Motor neuron (in vitro differentiated cells): ENCODE measurements around the gene HLA-DOB. TPM values are rescaled to one million over a fixed set of nuclear protein-coding genes. Genes with fewer than 3 reads are reported as not detected.
"Not testable (repeated sequence)": the region's sequence is repeated elsewhere in the genome, so short reads cannot be mapped to it uniquely, and the experiment has no call there.

Source experiments
- ATAC-seq, 8 experiments: fragments of 200-7000 bp; cut with Tn5 transposase; replicated peaks in 6 of 8; 2 replicates each; pipeline ENCODE4 v1.8.0; 2021; ENCODE audit warnings: mild to moderate bottlenecking in 8 of 8, moderate library complexity in 8 of 8
- H3K27ac ChIP-seq, 2 donors: fragments of 250-450 bp; sonication (Bioruptor Pico); 2 replicates each; pipeline ENCODE4 v1.9.0; 2021; ENCODE audit warnings: antibody characterized with exemption in 2 of 2, mild to moderate bottlenecking in 2 of 2, moderate library complexity in 1 of 2
- H3K4me1 ChIP-seq, 2 donors: fragments of 250-450 bp; sonication (Bioruptor Pico); replicated peaks in 1 of 2; 2 replicates each; pipeline ENCODE4 v1.6.1; 2021; ENCODE audit warnings: antibody characterized with exemption in 2 of 2, mild to moderate bottlenecking in 2 of 2, moderate library complexity in 1 of 2
- H3K4me3 ChIP-seq, 5 donors: fragments of 250-450 bp; sonication (Bioruptor Pico); 2 replicates each; pipeline ENCODE4 v1.9.0; 2021; ENCODE audit warnings: antibody characterized with exemption in 5 of 5, mild to moderate bottlenecking in 5 of 5, moderate library complexity in 4 of 5
- WGBS, 10 experiments: fragments of 450-650 bp; shearing (Covaris generic); methylation state at CpG; one replicate each; pipeline ENCODE4 v1.0.0; 2022; 5-methylcytosine and 5-hydroxymethylcytosine counted together
- in situ Hi-C, 9 experiments: fragments of 400-800 bp; cut with MboI; loops; one replicate each; pipeline ENCODE4 v1.15.0; 2021; ENCODE audit warnings: low sequenced_read_pairs in 9 of 9, low pct_unique_long_range_greater_than_20kb in 2 of 9; ENCODE audit not compliant: unreplicated experiment in 9 of 9
- total RNA-seq, 8 experiments: library from RNA; unstranded; fragments of 300-600 nt; gene quantifications; 2 replicates each; pipeline versions ENCODE4 v1.2.3 to v1.2.4, GENCODE V29; 2022

The HLA-DOB gene
- total RNA-seq, 8 experiments from 2014 or later, result 0.47 to 1.4 (median 1.1) TPM; not detected in 5

- H3K4me1 ChIP-seq, result no peaks in the 10 kb centered on the region
- H3K27ac ChIP-seq, result no peak overlapping the region
- WGBS, 10 experiments, result 0 to 70% (median 25%) methylated on average over 1 to 2 of the region's 2 CpGs; no CpG with 5 or more reads in 2 of the 10 experiments
- peak in 3 of 8 experiments; percentile 76 to 81 (median 76) for ATAC-seq
- in situ Hi-C loops, result no loop called here
- H3K4me3 ChIP-seq, result no peak overlapping the region
Measured at GRCh38 chr6:32825966-32826365, 9.2 kb upstream of the HLA-DOB start.

GRCh38 chr6:32819729-32820128 is 2.9 kb upstream of the HLA-DOB start:
- peak in 2 of 8 experiments; percentile 77 to 82 for ATAC-seq
- Histone ChIP-seq H3K4me3 (no peak overlapping the region), H3K4me1 (no peaks in the 10 kb centered on the region), H3K27ac (no peak overlapping the region)
- 8 to 71% (median 42%) methylated on average over 1 to 3 of the region's 3 CpGs; no CpG with 5 or more reads in 3 of the 10 experiments for WGBS, 10 experiments
- in situ Hi-C loops, result no loop called here

GRCh38 chr6:32818867-32819266 is 2.1 kb upstream of the HLA-DOB start:
- Histone ChIP-seq H3K27ac (no peak overlapping the region), H3K4me3 (no peak overlapping the region), H3K4me1 (no peaks in the 10 kb centered on the region)
- 14 to 69% (median 43%) methylated on average over 1 to 2 of the region's 2 CpGs; no CpG with 5 or more reads in 2 of the 10 experiments for WGBS, 10 experiments
- in situ Hi-C loops, result no loop called here
- ATAC-seq, result no peak

GRCh38 chr6:32815996-32816395 is 806 bp downstream of the HLA-DOB start:
- H3K27ac ChIP-seq, result no peak overlapping the region
- WGBS, 10 experiments, result 85 to 100% (median 94%) methylated on average over 1 to 2 of the region's 2 CpGs; no CpG with 5 or more reads in 1 of the 10 experiments

GRCh38 chr6:32815115-32815514 is 1.7 kb downstream of the HLA-DOB start:
- in situ Hi-C loops, result no loop called here
- no peak overlapping the region for H3K4me3 ChIP-seq
- no peak for ATAC-seq
- no peaks in the 10 kb centered on the region for H3K4me1 ChIP-seq
- no peak overlapping the region for H3K27ac ChIP-seq
- WGBS, 10 experiments, result 37 to 100% (median 74%) methylated on average over 1 to 4 of the region's 5 CpGs; no CpG with 5 or more reads in 2 of the 10 experiments

More at GRCh38 chr6:32815996-32816395, 806 bp downstream of the HLA-DOB start:
- no peak for ATAC-seq
- Histone ChIP-seq H3K4me1 (no peaks in the 10 kb centered on the region), H3K4me3 (no peak overlapping the region)
- in situ Hi-C loops, result no loop called here

GRCh38 chr6:32814145-32814544 is 2.7 kb downstream of the HLA-DOB start:
- in situ Hi-C loops, result no loop called here

GRCh38 chr6:32809171-32809570 is 7.6 kb downstream of the HLA-DOB start:
- Histone ChIP-seq H3K4me3 (no peak overlapping the region), H3K27ac (no peak overlapping the region), H3K4me1 (no peaks in the 10 kb centered on the region)
- in situ Hi-C loops, result no loop called here
- WGBS, 10 experiments, result 0 to 40% (median 0%) methylated on average over 1 of the region's 1 CpG
- ATAC-seq, result no peak

More at GRCh38 chr6:32814145-32814544, 2.7 kb downstream of the HLA-DOB start:
- ATAC-seq, result no peak
- Histone ChIP-seq H3K4me1 (no peaks in the 10 kb centered on the region), H3K27ac (no peak overlapping the region), H3K4me3 (no peak overlapping the region)
- WGBS, 10 experiments, result 43 to 80% (median 79%) methylated on average over 1 to 2 of the region's 2 CpGs; no CpG with 5 or more reads in 3 of the 10 experiments

- Histone ChIP-seq H3K4me1 (no peaks in the 10 kb centered on the region), H3K27ac (no peak overlapping the region), H3K4me3 (no peak overlapping the region)
- WGBS, 10 experiments, result 33 to 100% (median 58%) methylated on average over 1 to 2 of the region's 5 CpGs; no CpG with 5 or more reads in 7 of the 10 experiments
- no peak for ATAC-seq
- in situ Hi-C loops, result no loop called here
Measured at GRCh38 chr6:32807020-32807580, 9.7 kb downstream of the HLA-DOB start.

- ATAC-seq, in situ Hi-C loops, H3K27ac ChIP-seq, H3K4me3 ChIP-seq, H3K4me1 ChIP-seq: not testable (repeated sequence)
Measured at GRCh38 chr6:32805404-32805803, 11.4 kb downstream of the HLA-DOB start.

- Histone ChIP-seq H3K4me1 (no peaks in the 10 kb centered on the region), H3K27ac (no peak overlapping the region), H3K4me3 (no peak overlapping the region)
- in situ Hi-C loops, result no loop called here
- WGBS, 10 experiments, result 22 to 100% (median 61%) methylated on average over 1 to 2 of the region's 2 CpGs; no CpG with 5 or more reads in 1 of the 10 experiments
- ATAC-seq, result no peak
Measured at GRCh38 chr6:32803416-32803815, 13.4 kb downstream of the HLA-DOB start.

GRCh38 chr6:32799740-32800139 is 17.1 kb downstream of the HLA-DOB start:
- no peak overlapping the region for H3K27ac ChIP-seq
- no peaks in the 10 kb centered on the region for H3K4me1 ChIP-seq
- 20 to 100% (median 66%) methylated on average over 1 to 3 of the region's 3 CpGs; no CpG with 5 or more reads in 2 of the 10 experiments for WGBS, 10 experiments
- in situ Hi-C loops, result loop anchor here in 6 of 9 experiments (10.0 to 25.0 kb wide), 4 partner anchors 362 to 562 kb away; partner anchors contain the start of genes BTNL2 (in 3 of the 6) and HLA-DRA (in 1 of the 6)
- H3K4me3 ChIP-seq, result no peak overlapping the region
- no peak for ATAC-seq

- ATAC-seq, result no peak
- in situ Hi-C loops, result loop anchor here in 6 of 9 experiments (10.0 to 25.0 kb wide), 4 partner anchors 362 to 562 kb away; partner anchors contain the start of genes BTNL2 (in 3 of the 6) and HLA-DRA (in 1 of the 6)
- no peak overlapping the region for H3K4me3 ChIP-seq
- no peak overlapping the region for H3K27ac ChIP-seq
- 69 to 100% (median 95%) methylated on average over 2 to 3 of the region's 3 CpGs; no CpG with 5 or more reads in 3 of the 10 experiments for WGBS, 10 experiments
- H3K4me1 ChIP-seq, result no peaks in the 10 kb centered on the region
Measured at GRCh38 chr6:32799168-32799567, 17.6 kb downstream of the HLA-DOB start.

GRCh38 chr6:32796848-32797776 is 19.7 kb downstream of the HLA-DOB start:
- H3K27ac ChIP-seq, result no peak overlapping the region
- 0 to 26% (median 19%) methylated on average over 3 to 24 of the region's 30 CpGs for WGBS, 10 experiments
- no peaks in the 10 kb centered on the region for H3K4me1 ChIP-seq
- in situ Hi-C loops, result loop anchor here in 6 of 9 experiments (10.0 to 25.0 kb wide), 4 partner anchors 360 to 560 kb away; partner anchors contain the start of genes BTNL2 (in 3 of the 6) and HLA-DRA (in 1 of the 6)
- peak overlapping the region in 1 of 5 donors; percentile 9 for H3K4me3 ChIP-seq
- peak; percentile 60 to 95 (median 78) for ATAC-seq
